Left kidney (tissue), 2 donors: ENCODE results near the gene LDB2. TPM values are rescaled to one million over a fixed set of nuclear protein-coding genes. Genes with fewer than 3 reads are reported as not detected.
"Not testable (repeated sequence)": the region's sequence is repeated elsewhere in the genome, so short reads cannot be mapped to it uniquely, and the experiment has no call there.

Source experiments
- DNase-seq: peaks from one replicate; pipeline ENCODE4 v3.0.0-alpha.2; 2013
- polyA plus RNA-seq: library from polyadenylated mRNA; unstranded; fragments of 120-200 nt; gene quantifications from one replicate; pipeline ENCODE4 v1.2.1, GENCODE V29; 2013; ENCODE audit not compliant: insufficient read length

The LDB2 gene
- polyA plus RNA-seq, 1 donor, result 87.8 TPM

DNA sequence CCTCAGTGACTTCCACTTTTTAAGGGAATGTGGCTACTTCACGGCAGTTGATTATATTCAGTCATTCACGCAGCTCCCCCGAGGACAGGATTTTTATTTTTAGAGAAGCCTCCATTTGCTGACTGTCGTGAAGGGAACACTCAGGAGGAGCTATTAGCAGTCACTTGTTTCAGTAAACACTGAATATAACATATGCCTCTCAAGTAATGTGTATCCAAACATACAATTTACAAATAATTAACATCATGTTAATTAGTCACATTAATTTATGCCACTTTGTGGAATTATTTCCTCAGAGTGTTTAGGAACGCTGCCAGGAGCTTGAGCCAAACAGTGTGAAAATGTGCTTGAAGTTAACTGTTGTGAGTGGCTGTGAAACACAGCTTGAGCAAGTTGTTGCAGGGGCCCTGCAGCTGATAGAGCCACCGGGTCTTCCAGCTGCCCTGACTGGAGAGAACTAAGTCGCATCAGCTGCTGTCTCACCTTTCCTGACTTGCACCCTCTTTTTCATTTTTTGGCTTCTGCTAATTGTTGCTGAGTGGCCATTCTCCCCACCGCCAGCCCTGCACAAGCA lies 245.6 kb downstream of the LDB2 start:
- no peak for DNase-seq

DNA sequence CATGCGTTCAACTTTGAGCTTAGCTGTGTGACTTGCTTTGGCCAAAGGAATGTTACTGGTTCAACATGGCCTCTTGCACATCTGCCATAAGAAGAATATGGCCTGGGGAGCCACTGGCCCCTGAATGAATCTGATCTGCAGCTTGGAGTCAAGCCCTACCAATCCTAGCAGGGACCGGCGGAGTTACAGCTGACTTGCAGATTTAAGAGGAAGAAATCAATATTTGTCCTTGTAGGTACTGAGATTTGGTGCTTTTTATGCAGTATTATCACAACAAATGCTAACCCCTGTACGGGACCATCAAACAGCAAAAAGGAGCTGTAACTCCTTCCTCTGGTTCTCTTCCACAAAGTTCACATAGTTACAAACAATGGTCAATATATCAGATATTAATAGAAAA lies 252.0 kb downstream of the LDB2 start:
- DNase-seq, result no peak

DNA sequence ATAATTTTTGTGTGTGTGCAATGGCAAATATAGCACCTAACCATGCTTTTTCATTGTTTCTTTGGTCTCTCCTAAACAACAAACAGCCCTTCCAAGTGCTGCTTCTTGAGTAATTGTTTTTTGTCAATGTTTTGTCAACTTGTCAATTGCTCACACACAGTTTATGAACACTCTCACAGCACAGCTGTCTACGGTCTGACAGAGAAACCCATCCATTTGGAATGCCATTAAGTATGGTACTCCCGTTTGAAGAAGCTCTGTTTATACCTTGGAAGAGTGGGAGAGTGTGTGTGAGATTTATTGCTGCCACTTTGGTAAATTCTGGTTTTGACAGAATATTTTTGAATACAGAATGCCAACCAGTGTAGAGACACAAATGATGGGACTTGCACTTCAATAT lies 254.6 kb downstream of the LDB2 start:
- DNase-seq, result no peak

DNA sequence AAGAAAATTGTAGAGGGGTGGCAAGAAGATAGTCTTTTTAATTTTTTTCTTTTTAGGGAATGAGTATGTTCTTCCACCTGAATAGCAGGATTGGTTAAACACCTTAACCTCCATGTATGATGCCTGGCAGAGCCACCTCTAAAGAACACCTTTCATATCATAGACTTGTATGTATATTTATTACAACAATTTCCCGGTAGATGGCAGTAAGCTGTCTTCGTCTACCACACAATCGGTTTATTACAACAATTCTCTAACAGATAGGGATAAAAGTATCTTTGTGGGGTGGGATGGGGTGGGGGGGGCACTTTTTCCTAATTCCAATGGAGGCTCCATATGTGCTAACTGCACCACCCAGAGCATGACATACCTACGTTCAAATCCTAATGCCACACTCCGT lies 255.5 kb downstream of the LDB2 start:
- DNase-seq, result no peak

- DNase-seq, result no peak
Measured at GRCh38 chr4:16641971-16642370, 256.5 kb downstream of the LDB2 start.

DNA sequence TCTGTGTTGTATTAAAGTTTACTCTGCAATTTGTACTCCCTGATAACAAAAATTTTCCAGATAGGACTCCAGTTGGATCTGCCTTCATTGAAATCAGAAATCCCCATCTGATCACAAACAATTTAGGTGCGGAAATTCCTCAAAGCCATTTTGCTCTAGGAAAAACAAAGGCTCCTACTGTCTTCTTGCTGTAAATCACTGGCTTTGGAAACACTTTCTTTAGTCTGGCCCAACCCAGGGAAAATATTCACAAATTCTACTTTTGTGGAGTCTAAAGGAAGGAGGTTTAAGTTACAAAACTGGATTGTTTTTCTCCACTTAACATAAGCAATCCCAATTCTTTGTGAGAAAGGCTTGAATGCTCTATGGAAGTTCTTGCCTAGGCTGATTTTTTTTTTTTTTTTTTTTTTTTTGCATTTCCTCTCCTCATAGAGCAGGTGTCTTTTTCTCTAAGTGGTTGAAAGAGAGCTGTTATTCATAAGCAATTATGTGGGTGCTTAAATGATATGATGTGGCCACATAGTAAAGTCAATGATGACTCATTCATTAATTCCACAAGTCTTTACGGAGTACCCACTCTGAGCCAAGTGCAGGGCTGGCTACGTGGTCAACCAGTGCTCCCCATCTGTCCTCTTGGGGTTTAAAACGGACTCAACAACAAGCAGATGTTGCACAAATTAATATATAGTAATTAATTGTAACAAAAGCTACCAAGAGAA lies 261.4 kb downstream of the LDB2 start:
- DNase-seq, result no peak

DNA sequence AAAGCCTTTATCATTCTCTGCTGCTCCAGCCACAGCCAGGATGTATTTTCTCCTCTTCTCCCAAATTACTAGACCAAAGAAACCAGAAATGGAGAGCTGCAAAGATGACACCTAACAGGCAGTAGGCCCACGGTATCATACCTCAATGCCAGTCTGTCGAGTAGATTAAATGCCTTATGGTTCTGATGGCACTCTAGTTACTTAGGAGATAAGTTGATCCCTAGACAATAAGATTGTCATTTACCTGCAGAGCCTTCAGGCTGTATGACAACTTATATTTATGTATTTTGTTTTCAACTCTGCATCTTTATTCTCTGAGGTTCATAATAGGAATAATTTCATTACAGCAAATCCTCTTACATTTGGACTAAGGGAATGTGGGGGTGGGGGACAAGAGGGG lies 262.1 kb downstream of the LDB2 start:
- DNase-seq, result no peak

DNA sequence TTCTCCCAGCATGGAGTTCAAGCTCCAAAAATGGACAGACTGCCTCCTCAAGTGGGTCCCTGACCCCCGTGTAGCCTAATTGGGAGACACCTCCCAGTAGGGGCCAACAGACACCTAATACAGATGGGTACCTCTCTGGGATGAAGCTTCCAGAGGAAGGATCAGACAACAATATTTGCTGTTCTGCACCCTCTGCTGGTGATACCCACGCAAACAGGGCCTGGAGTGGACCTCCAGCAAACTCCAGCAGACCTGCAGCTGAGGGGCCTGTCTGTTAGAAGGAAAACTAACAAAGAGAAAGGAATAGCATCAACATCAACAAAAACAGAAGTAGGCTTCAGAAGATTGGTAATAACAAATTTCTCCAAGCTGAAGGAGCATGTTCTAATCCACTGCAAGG lies 269.2 kb downstream of the LDB2 start:
- not testable (repeated sequence) for DNase-seq

GRCh38 chr4:16628835-16629234 lies 269.6 kb downstream of the LDB2 start:
- DNase-seq, result not testable (repeated sequence)

- no peak for DNase-seq
Measured at GRCh38 chr4:16627999-16628398, 270.4 kb downstream of the LDB2 start.

GRCh38 chr4:16626945-16627344 lies 271.5 kb downstream of the LDB2 start:
- no peak for DNase-seq

- DNase-seq, result no peak
Measured at GRCh38 chr4:16622826-16623225, 275.6 kb downstream of the LDB2 start.

- DNase-seq, result no peak
Measured at GRCh38 chr4:16617435-16617834, 281.0 kb downstream of the LDB2 start.

- DNase-seq, result peak; percentile 58
Measured at GRCh38 chr4:16617011-16617410, 281.4 kb downstream of the LDB2 start.

- DNase-seq, result no peak
Measured at GRCh38 chr4:16609170-16609758, 289.2 kb downstream of the LDB2 start.

GRCh38 chr4:16608611-16609125 lies 289.8 kb downstream of the LDB2 start:
- DNase-seq, result no peak

DNA sequence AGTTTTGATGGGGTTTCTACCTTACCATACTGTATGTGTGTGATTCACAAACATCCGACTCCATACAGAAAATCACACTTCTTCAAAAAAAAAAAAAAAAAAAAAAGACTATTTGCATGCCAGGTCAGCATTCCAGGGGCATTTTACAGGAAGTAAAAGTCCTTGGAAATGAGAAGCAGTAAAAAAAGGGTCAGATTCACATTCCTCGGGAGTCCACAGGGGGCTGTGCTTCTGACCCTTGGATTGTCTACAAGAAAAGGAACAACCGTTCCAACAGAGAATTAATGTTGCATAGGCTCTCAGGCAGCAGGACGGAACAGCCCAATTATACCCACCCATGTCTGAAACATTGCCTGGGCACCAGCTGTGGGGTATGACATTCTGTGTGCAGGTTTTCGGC lies 290.3 kb downstream of the LDB2 start:
- peak; percentile 37 for DNase-seq

GRCh38 chr4:16607241-16608066 lies 291.0 kb downstream of the LDB2 start:
- DNase-seq, result no peak

- no peak for DNase-seq
Measured at GRCh38 chr4:16606691-16607090, 291.8 kb downstream of the LDB2 start.

- no peak for DNase-seq
Measured at GRCh38 chr4:16603178-16603577, 295.3 kb downstream of the LDB2 start.

- DNase-seq, result no peak
Measured at GRCh38 chr4:16598597-16599206, 299.7 kb downstream of the LDB2 start.
